Heart right ventricle (tissue), 16 donors: ENCODE results near the gene GDPD5. TPM values are rescaled to one million over a fixed set of nuclear protein-coding genes. Genes with fewer than 3 reads are reported as not detected.

Source experiments
- ATAC-seq, 8 donors: fragments of 200-7000 bp; cut with Tn5 transposase; one replicate each; pipeline ENCODE4 v1.9.1; 2020; ENCODE audit warnings: mild to moderate bottlenecking in 8 of 8, moderate library complexity in 8 of 8, moderate number of reproducible peaks in 1 of 8
- DNase-seq, 2 donors: peaks; one replicate each; pipeline ENCODE4 v3.0.0-alpha.2; 2020
- H3K27ac ChIP-seq, 10 donors: fragments of 200-600 bp; sonication (generic) in 2 of 10; one replicate each; pipeline versions ENCODE4 v1.5.0 to v1.8.0; 2020 to 2022; ENCODE audit warnings: mild to moderate bottlenecking in 3 of 10
- H3K27me3 ChIP-seq, 7 donors: fragments of 200-600 bp; one replicate each; pipeline ENCODE4 v1.8.0; 2021 to 2022; ENCODE audit warnings: mild to moderate bottlenecking in 2 of 7
- H3K36me3 ChIP-seq, 9 donors: fragments of 200-600 bp; sonication (generic) in 1 of 9; one replicate each; pipeline versions ENCODE4 v1.5.0 to v1.8.0; 2020 to 2022; ENCODE audit warnings: mild to moderate bottlenecking in 2 of 9
- H3K4me1 ChIP-seq, 9 donors: fragments of 200-600 bp; sonication (generic) in 1 of 9; one replicate each; pipeline versions ENCODE4 v1.5.0 to v1.8.0; 2020 to 2022; ENCODE audit warnings: mild to moderate bottlenecking in 4 of 9
- H3K4me3 ChIP-seq, 10 donors: fragments of 200-600 bp; sonication (generic) in 2 of 10; one replicate each; pipeline versions ENCODE4 v1.5.0 to v1.8.0; 2020 to 2022; ENCODE audit warnings: mild to moderate bottlenecking in 7 of 10, moderate library complexity in 2 of 10
- H3K9me3 ChIP-seq, 11 donors: fragments of 200-600 bp in 10 of 11; sonication (generic) in 2 of 11; one replicate each; pipeline versions ENCODE4 v1.5.0 to v1.8.0; 2013 to 2022; ENCODE audit warnings: mild to moderate bottlenecking in 2 of 11, control low read depth in 1 of 11, moderate library complexity in 1 of 11
- CTCF ChIP-seq, 9 donors: fragments of 200-600 bp; sonication (generic) in 2 of 9; IDR thresholded peaks; one replicate each; pipeline versions ENCODE4 v1.5.0 to v1.8.0; 2021 to 2022; ENCODE audit warnings: antibody characterized with exemption in 9 of 9, mild to moderate bottlenecking in 5 of 9, moderate library complexity in 1 of 9
- WGBS, 2 donors: extraction: QIAGEN DNeasy Blood & Tissue Kit; methylation state at CpG; one replicate each; pipeline ENCODE4 v1.1.7; 2013; ENCODE audit warnings: inconsistent platforms in 1 of 2; 5-methylcytosine and 5-hydroxymethylcytosine counted together
- intact Hi-C, 10 donors: fragments of 100-400 bp; cut with DNase I; formaldehyde crosslinking; loops; one replicate each; pipeline versions ENCODE4 v1.11.1 to v1.14.2; 2022
- polyA plus RNA-seq, 2 donors: library from polyadenylated mRNA; stranded (reverse); fragments of 200-250 nt; gene quantifications; one replicate each; pipeline ENCODE4 v1.2.3, GENCODE V29; 2013
- total RNA-seq, 10 donors: library from RNA; stranded (reverse); fragmentation: NEBNext Ultra II Directional in 3 of 10; extraction: Animal tissue kit (Norgen Biotek cat#: 25700) in 3 of 10; gene quantifications; one replicate each; pipeline versions ENCODE4 v1.2.1 to v1.2.4, GENCODE V29; 2021 to 2023
- donor health status: Arrhythmogenic right ventricular cardiomyopathy.
- donor health status: ischemic (EF 13 %, LVEDD 7.1; RV severe dilation, severe dysfunction).
- donor health status: healthy with polysubstance abuse.
- donor health status: DM: no; HTN: yes; CAD: no.
- donor health status: DM: no; HTN: no; CAD: no.
- donor health status: ischemic (EF 25% LVEDD 6.9; RV normal size, moderate dysfunction).
- donor health status: ischemic (EF 25% LVEDD 5.7; RV mildly dilated, moderate dysfunction).
- donor health status: healthy.
- donor health status: DM: yes; HTN: yes; CAD: no.
- donor health status: Ischemic cardiomyopathy.
- donor health status: ischemic (EF 35%, LVEDD 5.7; RV mildly dilated, moderate dysfunction).
- donor health status: nonischemic (EF 11% LVEDD 7.7; RV severe dilation, severe dysfunction).
- donor health status: DM: yes; HTN: yes; CAD: no.
- donor health status: PGD.
- donor health status: ischemic (EF 29% LVEDD 5.4; RV normal size, mild dysfunction).
- donor health status: nonischemic (EF 23%, LVEDD 6.1; RV moderate dilation, normal function).

Gene GDPD5
- total and polyA plus RNA-seq, 12 donors = 3.3 to 10.3 (median 4.1) TPM

DNA sequence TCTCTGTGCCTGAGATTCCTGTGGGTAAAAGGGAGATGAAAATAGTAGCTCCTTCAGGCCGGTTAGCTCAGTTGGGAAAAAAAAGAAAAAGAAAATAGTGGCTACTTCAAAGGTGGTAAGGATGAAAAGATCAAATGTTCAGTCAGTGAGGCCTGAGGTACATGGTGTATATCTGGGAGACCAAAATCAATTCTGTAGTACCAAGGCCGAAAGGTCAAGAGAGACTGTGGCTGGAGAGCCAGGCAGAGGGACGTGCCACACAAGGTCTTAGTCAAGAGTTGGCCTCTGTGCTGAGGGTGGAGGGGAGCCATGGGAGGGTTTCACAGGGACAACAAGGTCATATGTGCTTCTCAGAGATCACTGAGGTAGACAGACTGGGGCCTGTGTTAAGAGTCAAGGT, 4.8 kb upstream of the GDPD5 start:
- WGBS, 2 donors = 86 to 91% methylated on average over 3 of the region's 3 CpGs
- peaks cover 0 to 5% (median 0%) of the 10 kb centered on the region in 7 donors for H3K27me3 ChIP-seq
- DNase-seq (no peak), ATAC-seq (no peak)
- no peak for TF ChIP-seq CTCF (IDR thresholded peaks at IDR 0.05)
- peaks cover 0 to 25% (median 19%) of the 10 kb centered on the region in 9 donors for H3K4me1 ChIP-seq
- H3K27ac ChIP-seq = no peak overlapping the region
- no peak overlapping the region for H3K4me3 ChIP-seq
- intact Hi-C loops = loop anchor here in 9 of 10 donors (2.0 to 10.0 kb wide), 10 partner anchors 84 to 258 kb away; no protein-coding TSS in a partner anchor
- no peaks in the 10 kb centered on the region for H3K9me3 ChIP-seq
- no peaks in the 10 kb centered on the region for H3K36me3 ChIP-seq

- no peak overlapping the region for H3K27ac ChIP-seq
- H3K4me1 ChIP-seq = peaks cover 3 to 33% (median 23%) of the 10 kb centered on the region in 9 donors
- peaks cover 0 to 22% (median 0%) of the 10 kb centered on the region in 7 donors for H3K27me3 ChIP-seq
- no peak overlapping the region for H3K4me3 ChIP-seq
- no peak for TF ChIP-seq CTCF (IDR thresholded peaks at IDR 0.05)
- H3K36me3 ChIP-seq = no peaks in the 10 kb centered on the region
- no peak for ATAC-seq
- WGBS, 2 donors = 70% methylated on average over 10 of the region's 10 CpGs
- no peaks in the 10 kb centered on the region for H3K9me3 ChIP-seq
- intact Hi-C loops = loop anchor here in 2 of 10 donors (5.0 to 10.0 kb wide), 2 partner anchors 126 to 243 kb away; no protein-coding TSS in a partner anchor
- DNase-seq = no peak
Observed at GRCh38 chr11:75527938-75528735, 2.4 kb upstream of the GDPD5 start.

DNA sequence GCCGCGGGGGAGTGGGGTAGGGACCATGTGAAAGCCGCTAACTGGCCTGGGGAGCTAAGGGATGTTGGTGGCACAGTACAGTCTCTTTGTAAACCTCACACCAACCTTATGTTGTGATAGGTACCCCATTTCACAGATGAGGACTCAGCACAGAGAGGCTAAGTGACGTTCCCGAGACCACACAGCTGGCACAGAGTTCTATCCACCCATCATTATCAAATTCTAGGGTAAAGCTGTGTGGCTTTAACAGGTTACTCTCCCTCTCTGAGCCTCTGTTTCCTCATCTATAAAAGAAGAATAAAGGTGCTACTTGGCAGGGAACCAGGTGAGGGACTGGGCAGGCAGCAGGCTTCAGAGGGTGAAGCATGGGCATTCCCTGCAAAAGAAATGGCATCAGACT, 1.4 kb upstream of the GDPD5 start:
- 97% methylated on average over 5 of the region's 5 CpGs for WGBS, 2 donors
- H3K36me3 ChIP-seq = no peaks in the 10 kb centered on the region
- H3K27ac ChIP-seq = no peak overlapping the region
- TF ChIP-seq CTCF (IDR thresholded peaks at IDR 0.05) = no peak
- no peak overlapping the region for H3K4me3 ChIP-seq
- peaks cover 3 to 36% (median 24%) of the 10 kb centered on the region in 9 donors for H3K4me1 ChIP-seq
- H3K27me3 ChIP-seq = peaks cover 0 to 22% (median 0%) of the 10 kb centered on the region in 7 donors
- intact Hi-C loops = loop anchor here in 2 of 10 donors (5.0 to 10.0 kb wide), 2 partner anchors 125 to 242 kb away; no protein-coding TSS in a partner anchor
- no peaks in the 10 kb centered on the region for H3K9me3 ChIP-seq
- no peak for ATAC-seq
- DNase-seq = no peak

DNA sequence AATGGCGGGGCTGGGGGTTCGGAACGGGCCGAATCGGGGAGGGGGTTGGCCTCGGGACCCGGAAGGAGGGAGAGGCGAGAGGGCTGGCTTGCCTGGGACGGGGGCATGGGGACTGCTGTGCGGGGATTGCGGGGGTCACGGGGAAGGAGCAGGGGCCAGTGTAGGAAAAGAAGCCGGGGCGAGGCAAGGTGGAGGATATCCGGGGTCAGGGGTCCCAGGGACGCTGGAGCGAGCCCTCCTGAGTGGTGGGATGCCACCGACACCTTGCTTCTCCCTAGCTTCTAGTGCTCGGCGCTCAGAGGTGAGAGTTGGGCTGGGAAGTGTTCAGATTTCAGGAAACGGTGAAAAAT, 426 bp upstream of the GDPD5 start:
- peak overlapping the region; percentile 65 to 98 (median 76) for H3K4me3 ChIP-seq
- DNase-seq = no peak
- ATAC-seq = peak in 3 of 8 donors; percentile 1 to 15 (median 7)
- H3K27ac ChIP-seq = peak overlapping the region in 4 of 10 donors; percentile 22 to 55 (median 47)
- intact Hi-C loops = loop anchor here in 2 of 10 donors (5.0 to 10.0 kb wide), 2 partner anchors 124 to 241 kb away; no protein-coding TSS in a partner anchor
- H3K36me3 ChIP-seq = no peaks in the 10 kb centered on the region
- H3K27me3 ChIP-seq = peaks cover 0 to 22% (median 0%) of the 10 kb centered on the region in 7 donors
- 2 to 3% methylated on average over 16 to 21 of the region's 21 CpGs for WGBS, 2 donors
- no peak for TF ChIP-seq CTCF (IDR thresholded peaks at IDR 0.05)
- no peaks in the 10 kb centered on the region for H3K9me3 ChIP-seq
- H3K4me1 ChIP-seq = peaks cover 3 to 36% (median 23%) of the 10 kb centered on the region in 9 donors
